ENCODE data around the gene DNAJC7. TPM values are rescaled to one million over a fixed set of nuclear protein-coding genes. Genes with fewer than 3 reads are reported as not detected.
"Not testable (repeated sequence)": the region's sequence is repeated elsewhere in the genome, so short reads cannot be mapped to it uniquely, and the experiment has no call there.

Gene DNAJC7
- total RNA-seq, 4 donors from 2014 or later, result 46.5 to 72.5 (median 70.7) TPM

- ATAC-seq (ENCODE audit: low FRiP score), result no peak
- no peak for DNase-seq (ENCODE audit: low spot score)
- TF ChIP-seq CTCF (IDR thresholded peaks at IDR 0.05), result no peak
Observed at GRCh38 chr17:42023524-42024349, 6.5 kb upstream of the DNAJC7 start.

- not testable (repeated sequence) for DNase-seq (ENCODE audit: low spot score); ATAC-seq (ENCODE audit: low FRiP score)
Observed at GRCh38 chr17:42020845-42021244, 3.6 kb upstream of the DNAJC7 start.

- peak in 2 of 3 donors; percentile 22 to 93 for TF ChIP-seq CTCF (IDR thresholded peaks at IDR 0.05)
- ATAC-seq (ENCODE audit: low FRiP score) (peak; percentile 81), DNase-seq (ENCODE audit: low spot score) (peak; percentile 78)
Observed at GRCh38 chr17:42019509-42020404, 2.5 kb upstream of the DNAJC7 start, which contains the start of gene NKIRAS2. TSS of gene NKIRAS2 (plus strand) at chr17:42020090. CDS start at chr17:42021578, 1,488 bp downstream.

GRCh38 chr17:42018988-42019387, 1.7 kb upstream of the DNAJC7 start:
- DNase-seq (ENCODE audit: low spot score) (no peak), ATAC-seq (ENCODE audit: low FRiP score) (no peak)
- TF ChIP-seq CTCF (IDR thresholded peaks at IDR 0.05), result no peak

GRCh38 chr17:42018339-42018738, 1.1 kb upstream of the DNAJC7 start:
- no peak for TF ChIP-seq CTCF (IDR thresholded peaks at IDR 0.05)
- no peak for ATAC-seq (ENCODE audit: low FRiP score)
- no peak for DNase-seq (ENCODE audit: low spot score)

- DNase-seq (ENCODE audit: low spot score), result no peak
- TF ChIP-seq CTCF (IDR thresholded peaks at IDR 0.05), result no peak
- peak; percentile 2 for ATAC-seq (ENCODE audit: low FRiP score)
Observed at GRCh38 chr17:42017866-42018200, 594 bp upstream of the DNAJC7 start.

- no peak for DNase-seq (ENCODE audit: low spot score)
- ATAC-seq (ENCODE audit: low FRiP score), result no peak
- no peak for TF ChIP-seq CTCF (IDR thresholded peaks at IDR 0.05)
Observed at GRCh38 chr17:42016411-42016831, 818 bp downstream of the DNAJC7 start.

- not testable (repeated sequence) for ATAC-seq (ENCODE audit: low FRiP score); DNase-seq (ENCODE audit: low spot score)
Observed at GRCh38 chr17:42013740-42014139, 3.5 kb downstream of the DNAJC7 start.

- not testable (repeated sequence) for ATAC-seq (ENCODE audit: low FRiP score); DNase-seq (ENCODE audit: low spot score)
Observed at GRCh38 chr17:42012363-42012762, 4.9 kb downstream of the DNAJC7 start.

All from omental fat pad (tissue), 4 donors.